Colonic mucosa (tissue), 4 donors: ENCODE measurements around the gene FZD10. TPM values are rescaled to one million over a fixed set of nuclear protein-coding genes. Genes with fewer than 3 reads are reported as not detected.

Source experiments
- DNase-seq: peaks from one replicate; pipeline ENCODE4 v3.0.0-alpha.2; 2020
- H3K27ac ChIP-seq: fragments of 200-600 bp; one replicate; pipeline ENCODE4 v1.8.0; 2021
- H3K27me3 ChIP-seq: fragments of 200-600 bp; one replicate; pipeline ENCODE4 v1.8.0; 2021
- H3K36me3 ChIP-seq: fragments of 200-600 bp; one replicate; pipeline ENCODE4 v1.8.0; 2021
- H3K4me1 ChIP-seq: fragments of 200-600 bp; one replicate; pipeline ENCODE4 v1.8.0; 2021; ENCODE audit warnings: mild to moderate bottlenecking
- H3K4me3 ChIP-seq: fragments of 200-600 bp; one replicate; pipeline ENCODE4 v1.8.0; 2021
- H3K9ac ChIP-seq, 2 donors: one replicate each; pipeline ENCODE4 v1.7.0; 2013; ENCODE audit warnings: control low read depth in 2 of 2, low read depth in 2 of 2, low read length in 2 of 2
- H3K9me3 ChIP-seq: fragments of 200-600 bp; one replicate; pipeline ENCODE4 v1.8.0; 2021
- CTCF ChIP-seq: fragments of 200-600 bp; IDR thresholded peaks from one replicate; pipeline ENCODE4 v1.8.0; 2022; ENCODE audit warnings: antibody characterized with exemption, mild to moderate bottlenecking
- intact Hi-C: fragments of 100-400 bp; cut with DNase I; formaldehyde crosslinking; loops from one replicate; pipeline ENCODE4 v1.14.1; 2022
- total RNA-seq, 2 donors: library from RNA; stranded (reverse); fragmentation: NEBNext Ultra II Directional in 1 of 2; extraction: Animal tissue kit (Norgen Biotek cat#: 25700) in 1 of 2; gene quantifications; one replicate each; pipeline ENCODE4 v1.2.1, GENCODE V29; 2021
- donor health status: healthy.
- donor health status: DM: no; HTN: no; CAD: no.
- donor health status: DM: no; HTN: no; CAD: no.

The FZD10 gene
- total RNA-seq, 2 donors from 2014 or later, result 0.21 to 0.27 TPM

GRCh38 chr12:130192642-130193345 is 30.5 kb downstream of the FZD10 start:
- no peak overlapping the region for H3K27ac ChIP-seq
- no peak overlapping the region for H3K9ac ChIP-seq
- no peak overlapping the region for H3K4me3 ChIP-seq
- no peak for TF ChIP-seq CTCF
- intact Hi-C loops, result no loop called here
- DNase-seq, result no peak
- no peaks in the 10 kb centered on the region for H3K9me3 ChIP-seq
- no peaks in the 10 kb centered on the region for H3K27me3 ChIP-seq
- H3K4me1 ChIP-seq, result no peaks in the 10 kb centered on the region
- H3K36me3 ChIP-seq, result no peaks in the 10 kb centered on the region

- Histone ChIP-seq H3K27me3 (no peaks in the 10 kb centered on the region), H3K9ac (no peak overlapping the region), H3K36me3 (no peaks in the 10 kb centered on the region), H3K4me3 (no peak overlapping the region), H3K27ac (no peak overlapping the region), H3K9me3 (no peaks in the 10 kb centered on the region), H3K4me1 (no peaks in the 10 kb centered on the region)
- TF ChIP-seq CTCF, result no peak
- intact Hi-C loops, result no loop called here
- no peak for DNase-seq
These were observed 31.9 kb downstream of the FZD10 start for GRCh38 chr12:130194154-130194553.

- H3K4me3 ChIP-seq, result no peak overlapping the region
- H3K27me3 ChIP-seq, result no peaks in the 10 kb centered on the region
- H3K9ac ChIP-seq, result no peak overlapping the region
- H3K4me1 ChIP-seq, result no peaks in the 10 kb centered on the region
- no peak for TF ChIP-seq CTCF
- no peak for DNase-seq
- no peak overlapping the region for H3K27ac ChIP-seq
- intact Hi-C loops, result no loop called here
- no peaks in the 10 kb centered on the region for H3K9me3 ChIP-seq
- H3K36me3 ChIP-seq, result no peaks in the 10 kb centered on the region
These were observed 33.1 kb downstream of the FZD10 start for GRCh38 chr12:130195369-130195768.

GRCh38 chr12:130195776-130196175 is 33.5 kb downstream of the FZD10 start:
- Histone ChIP-seq H3K4me1 (no peaks in the 10 kb centered on the region), H3K9me3 (no peaks in the 10 kb centered on the region), H3K27ac (no peak overlapping the region), H3K36me3 (no peaks in the 10 kb centered on the region), H3K27me3 (no peaks in the 10 kb centered on the region), H3K9ac (no peak overlapping the region), H3K4me3 (no peak overlapping the region)
- intact Hi-C loops, result no loop called here
- no peak for TF ChIP-seq CTCF
- no peak for DNase-seq

- DNase-seq, result no peak
- no peaks in the 10 kb centered on the region for H3K27me3 ChIP-seq
These were observed 34.6 kb downstream of the FZD10 start for GRCh38 chr12:130196827-130197226.

More at GRCh38 chr12:130196827-130197226, 34.6 kb downstream of the FZD10 start:
- Histone ChIP-seq H3K4me1 (no peaks in the 10 kb centered on the region), H3K4me3 (no peak overlapping the region), H3K9me3 (no peaks in the 10 kb centered on the region), H3K27ac (no peak overlapping the region), H3K9ac (no peak overlapping the region), H3K36me3 (no peaks in the 10 kb centered on the region)
- no peak for TF ChIP-seq CTCF
- intact Hi-C loops, result no loop called here
